Tibial nerve (tissue), 4 donors: ENCODE measurements around the gene LRP8.

Experiments used
- EP300 ChIP-seq, 2 donors: sonication (generic); formaldehyde crosslinking; IDR thresholded peaks; one replicate each; pipeline ENCODE4 v1.6.1; 2017; ENCODE audit warnings: antibody characterized with exemption in 2 of 2, mild to moderate bottlenecking in 1 of 2
- POLR2A ChIP-seq, 2 donors: fragments of 450-650 bp; IDR thresholded peaks; one replicate each; pipeline ENCODE4 v1.6.1; 2017; ENCODE audit warnings: antibody characterized with exemption in 2 of 2, mild to moderate bottlenecking in 2 of 2, moderate library complexity in 2 of 2
- TF ChIP-seq, protein P1 (sequence below), 5 experiments: fragments of 200-600 bp in 3 of 5; fragments of 450-650 bp in 2 of 5; sonication (generic) in 3 of 5; IDR thresholded peaks; one replicate each; pipeline ENCODE4 v1.5.1; 2016 to 2019; ENCODE audit warnings: antibody characterized with exemption in 5 of 5, mild to moderate bottlenecking in 3 of 5, moderate library complexity in 2 of 5

DNA sequence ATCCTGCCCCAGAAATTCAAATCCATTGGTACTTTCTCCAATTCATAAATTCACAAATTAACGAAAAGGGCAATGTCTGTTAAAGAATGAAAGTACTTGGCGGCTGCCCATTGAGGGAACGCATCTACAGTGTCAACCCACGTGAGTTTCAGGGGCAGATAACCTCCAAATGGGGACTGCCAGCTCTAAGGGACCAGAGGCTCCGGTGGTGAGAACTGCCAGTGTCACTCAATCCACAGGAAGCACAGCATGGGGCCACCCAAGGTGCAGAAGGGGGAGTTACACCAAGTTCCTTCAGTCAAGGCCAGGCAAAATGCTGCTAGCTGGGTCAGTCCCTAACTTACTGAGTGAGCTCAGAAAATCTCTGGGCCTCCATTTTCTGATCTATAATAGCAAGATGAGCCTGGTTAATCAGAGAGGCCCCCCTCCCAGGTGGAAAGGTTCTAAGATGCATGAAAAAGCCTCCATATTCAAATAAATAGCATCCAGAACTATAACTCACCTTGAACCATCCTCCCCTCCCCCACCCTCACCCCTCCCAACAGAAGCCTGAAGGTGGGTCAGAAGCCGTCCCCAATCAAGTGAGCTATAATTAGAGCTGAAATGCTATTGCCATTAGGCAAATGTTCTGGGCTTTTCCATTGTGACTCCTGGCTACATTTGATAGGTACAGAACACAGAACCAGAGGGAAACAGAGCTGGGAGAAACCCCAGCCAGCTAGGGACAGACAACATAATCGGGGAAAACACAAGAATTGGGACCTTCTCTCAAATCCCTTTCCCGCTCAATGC is 41.7 kb downstream of the LRP8 start:
- TF ChIP-seq EP300 (IDR thresholded peaks at IDR 0.05) (no peak), POLR2A (IDR thresholded peaks at IDR 0.05) (no peak)
- TF ChIP-seq, protein P1, sequence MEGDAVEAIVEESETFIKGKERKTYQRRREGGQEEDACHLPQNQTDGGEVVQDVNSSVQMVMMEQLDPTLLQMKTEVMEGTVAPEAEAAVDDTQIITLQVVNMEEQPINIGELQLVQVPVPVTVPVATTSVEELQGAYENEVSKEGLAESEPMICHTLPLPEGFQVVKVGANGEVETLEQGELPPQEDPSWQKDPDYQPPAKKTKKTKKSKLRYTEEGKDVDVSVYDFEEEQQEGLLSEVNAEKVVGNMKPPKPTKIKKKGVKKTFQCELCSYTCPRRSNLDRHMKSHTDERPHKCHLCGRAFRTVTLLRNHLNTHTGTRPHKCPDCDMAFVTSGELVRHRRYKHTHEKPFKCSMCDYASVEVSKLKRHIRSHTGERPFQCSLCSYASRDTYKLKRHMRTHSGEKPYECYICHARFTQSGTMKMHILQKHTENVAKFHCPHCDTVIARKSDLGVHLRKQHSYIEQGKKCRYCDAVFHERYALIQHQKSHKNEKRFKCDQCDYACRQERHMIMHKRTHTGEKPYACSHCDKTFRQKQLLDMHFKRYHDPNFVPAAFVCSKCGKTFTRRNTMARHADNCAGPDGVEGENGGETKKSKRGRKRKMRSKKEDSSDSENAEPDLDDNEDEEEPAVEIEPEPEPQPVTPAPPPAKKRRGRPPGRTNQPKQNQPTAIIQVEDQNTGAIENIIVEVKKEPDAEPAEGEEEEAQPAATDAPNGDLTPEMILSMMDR (IDR thresholded peaks at IDR 0.05): no peak
